ENCODE results near the gene BTN1A1.

- no peak for TF ChIP-seq CTCF (IDR thresholded peaks at IDR 0.05 in 4 of 5, conservative IDR thresholded peaks at IDR 0.05 in 1 of 5)
- TF ChIP-seq POLR2A (IDR thresholded peaks at IDR 0.05) = no peak
Observed at GRCh38 chr6:26534681-26535465, 34.8 kb downstream of the BTN1A1 start.
